HG03342 (cell line): ENCODE measurements around the gene H19.

Source experiments
- ATAC-seq: cut with Tn5 transposase; IDR thresholded peaks from one replicate; pipeline ENCODE4 v1.9.1; 2021; ENCODE audit warnings: mild to moderate bottlenecking, moderate library complexity; ENCODE audit not compliant: unreplicated experiment

H19 gene

GRCh38 chr11:1997755-1998154 lies at the start of gene H19:
Gene H19, minus strand, starts transcription at chr11:1997842.
- ATAC-seq = no peak

- no peak for ATAC-seq
Observed at GRCh38 chr11:2041963-2042362, 44.3 kb upstream of the H19 start.

- ATAC-seq = no peak
Observed at GRCh38 chr11:2041153-2041552, 43.5 kb upstream of the H19 start.

- ATAC-seq = no peak
Observed at GRCh38 chr11:2039198-2039759, 41.6 kb upstream of the H19 start.

- no peak for ATAC-seq
Observed at GRCh38 chr11:2036863-2037486, 39.3 kb upstream of the H19 start.

- no peak for ATAC-seq
Observed at GRCh38 chr11:2035382-2035781, 37.7 kb upstream of the H19 start.

- ATAC-seq = no peak
Observed at GRCh38 chr11:2031058-2031457, 33.4 kb upstream of the H19 start.

- ATAC-seq = no peak
Observed at GRCh38 chr11:2027708-2028107, 30.1 kb upstream of the H19 start.

- no peak for ATAC-seq
Observed at GRCh38 chr11:2015025-2015424, 17.4 kb upstream of the H19 start.

- ATAC-seq = no peak
Observed at GRCh38 chr11:2012440-2012839, 14.8 kb upstream of the H19 start.

- ATAC-seq = no peak
Observed at GRCh38 chr11:2004466-2004865, 6.8 kb upstream of the H19 start.

GRCh38 chr11:2002807-2003206 lies 5.2 kb upstream of the H19 start:
- no peak for ATAC-seq

GRCh38 chr11:2002042-2002776 lies 4.6 kb upstream of the H19 start:
- ATAC-seq = no peak

- no peak for ATAC-seq
Observed at GRCh38 chr11:1998861-1999260, 1.2 kb upstream of the H19 start.

GRCh38 chr11:1998290-1998689 lies 648 bp upstream of the H19 start:
- no peak for ATAC-seq

GRCh38 chr11:1994121-1994520 lies 3.5 kb downstream of the H19 start:
- ATAC-seq = no peak

GRCh38 chr11:1992111-1992510 lies 5.5 kb downstream of the H19 start:
- ATAC-seq = no peak

- ATAC-seq = no peak
Observed at GRCh38 chr11:1990872-1991578, 6.6 kb downstream of the H19 start.

GRCh38 chr11:1989953-1990352 lies 7.7 kb downstream of the H19 start:
- no peak for ATAC-seq

GRCh38 chr11:1988667-1989317 lies 8.8 kb downstream of the H19 start:
- no peak for ATAC-seq

GRCh38 chr11:1988174-1988573 lies 9.5 kb downstream of the H19 start:
- no peak for ATAC-seq
